Transverse colon (tissue), 4 donors: ENCODE data around the gene PEAR1. TPM values are rescaled to one million over a fixed set of nuclear protein-coding genes. Genes with fewer than 3 reads are reported as not detected.

Experiments
- DNase-seq: peaks from one replicate; pipeline ENCODE4 v3.0.0-alpha.2; 2019
- H3K27ac ChIP-seq, 4 donors: fragments of 200-600 bp; sonication (generic); 2 replicates each; pipeline ENCODE4 v1.5.1; 2016 to 2018; ENCODE audit warnings: inconsistent platforms in 4 of 4
- H3K27me3 ChIP-seq: fragments of 200-600 bp; sonication (generic); 2 replicates; pipeline ENCODE4 v1.5.1; 2017; ENCODE audit warnings: inconsistent platforms
- H3K36me3 ChIP-seq, 4 donors: fragments of 200-600 bp; sonication (generic); 2 replicates each; pipeline ENCODE4 v1.5.1; 2017 to 2019; ENCODE audit warnings: inconsistent platforms in 4 of 4
- H3K4me1 ChIP-seq, 4 donors: fragments of 200-600 bp; sonication (generic); 2 replicates each; pipeline ENCODE4 v1.5.1; 2017 to 2020; ENCODE audit warnings: inconsistent platforms in 4 of 4
- H3K4me3 ChIP-seq, 4 donors: fragments of 200-600 bp; sonication (generic); 1 replicate in 1 of 4; 2 replicates in 3 of 4; pipeline versions ENCODE4 v1.5.1 to v1.6.1; 2017 to 2019; ENCODE audit warnings: inconsistent platforms in 4 of 4
- H3K9me3 ChIP-seq, 2 donors: fragments of 200-600 bp; sonication (generic); 2 replicates each; pipeline ENCODE4 v1.5.1; 2017 to 2019; ENCODE audit warnings: inconsistent platforms in 2 of 2
- EP300 ChIP-seq: sonication (generic); formaldehyde crosslinking; IDR thresholded peaks from one replicate; pipeline ENCODE4 v1.6.1; 2017; ENCODE audit warnings: antibody characterized with exemption, low read depth
- POLR2A ChIP-seq: fragments of 450-650 bp; IDR thresholded peaks from one replicate; pipeline ENCODE4 v1.6.1; 2016; ENCODE audit warnings: antibody characterized with exemption, mild to moderate bottlenecking, moderate library complexity
- POLR2AphosphoS5 ChIP-seq, 3 donors: sonication (generic); formaldehyde crosslinking; IDR thresholded peaks; one replicate each; pipeline ENCODE4 v1.6.1; 2016; ENCODE audit warnings: antibody characterized with exemption in 3 of 3
- WGBS, 2 donors: methylation state at CpG; one replicate each; pipeline ENCODE4 v1.1.5; 2018; ENCODE audit warnings: low coverage in 1 of 2; 5-methylcytosine and 5-hydroxymethylcytosine counted together
- in situ Hi-C, 4 donors: fragments of 200-750 bp; cut with MboI; loops; one replicate each; pipeline versions ENCODE4 v1.15.0 to v1.15.1; 2017; ENCODE audit warnings: low sequenced_read_pairs in 3 of 4, low pct_ligation_motif_present in 1 of 4, low pct_unique_long_range_greater_than_20kb in 1 of 4
- intact Hi-C: fragments of 100-400 bp; cut with DNase I; formaldehyde crosslinking; loops from one replicate; pipeline ENCODE4 v1.15.1; 2023; ENCODE audit warnings: low total_unique reads
- total RNA-seq, 4 donors: library from RNA; depleted of rRNA; stranded (reverse); fragments of >200 nt; gene quantifications; one replicate each; pipeline ENCODE4 v1.1.0, GENCODE V29; 2016
- TF ChIP-seq, protein P1 (sequence below), 5 experiments: fragments of 200-600 bp in 3 of 5; fragments of 450-650 bp in 2 of 5; sonication (generic) in 3 of 5; IDR thresholded peaks; 1 replicate in 2 of 5; 2 replicates in 3 of 5; pipeline ENCODE4 v1.5.1; 2016 to 2017; ENCODE audit warnings: antibody characterized with exemption in 5 of 5, inconsistent platforms in 3 of 5, mild to moderate bottlenecking in 2 of 5, moderate library complexity in 1 of 5

The PEAR1 gene
- total RNA-seq, 4 donors from 2014 or later, result 1.8 to 5.6 (median 3.7) TPM

DNA sequence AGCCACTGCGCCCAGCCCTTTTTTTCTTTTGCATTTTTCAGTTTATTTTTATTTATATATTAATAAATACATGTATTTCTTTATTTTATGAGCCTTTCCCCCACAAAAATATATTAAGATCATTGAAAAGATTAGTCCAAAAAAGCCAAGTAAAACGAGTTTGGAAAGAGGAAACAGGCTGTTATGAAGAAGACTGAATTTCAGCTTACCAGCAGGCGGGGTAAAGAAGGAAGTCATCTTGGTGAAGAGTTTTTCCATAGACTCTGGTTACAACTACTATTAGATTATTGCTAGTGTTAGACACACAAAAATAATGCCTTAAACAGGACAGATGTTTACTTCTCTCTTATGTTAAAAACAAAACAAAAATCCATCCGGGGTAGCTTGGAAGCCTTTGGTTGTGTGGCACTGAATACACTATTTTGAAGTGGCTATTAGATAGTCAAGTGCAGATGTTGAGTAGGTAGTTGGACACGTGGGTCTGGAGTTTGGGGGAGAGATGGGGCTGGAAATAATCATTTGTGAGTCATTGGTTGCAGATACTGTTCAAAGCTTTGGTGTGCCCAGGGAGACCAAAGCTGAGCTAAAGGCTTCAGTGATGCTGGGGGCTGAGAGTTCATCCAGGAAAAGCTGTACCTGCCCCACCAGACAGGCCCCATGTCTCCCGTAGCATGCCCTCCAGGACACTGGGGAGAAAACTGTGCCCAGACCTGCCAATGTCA lies 18.2 kb downstream of the PEAR1 start:
- Histone ChIP-seq H3K27me3 (peaks cover 27% of the 10 kb centered on the region), H3K9me3 (no peaks in the 10 kb centered on the region)

GRCh38 chr1:156912310-156912709 lies 18.8 kb downstream of the PEAR1 start:
- H3K27me3 ChIP-seq, result peaks cover 26% of the 10 kb centered on the region
- in situ Hi-C loops, result no loop called here
- DNase-seq, result no peak
- WGBS, 2 donors, result 85% methylated on average over 2 of the region's 2 CpGs; no CpG with 5 or more reads in 1 of the 2 donors
- H3K27ac ChIP-seq, result no peak overlapping the region
- no peak overlapping the region for H3K4me3 ChIP-seq
- H3K36me3 ChIP-seq, result no peaks in the 10 kb centered on the region
- intact Hi-C loops, result no loop called here
- TF ChIP-seq POLR2AphosphoS5 (IDR thresholded peaks at IDR 0.05) (no peak), POLR2A (no peak), EP300 (no peak)
- TF ChIP-seq, protein P1, sequence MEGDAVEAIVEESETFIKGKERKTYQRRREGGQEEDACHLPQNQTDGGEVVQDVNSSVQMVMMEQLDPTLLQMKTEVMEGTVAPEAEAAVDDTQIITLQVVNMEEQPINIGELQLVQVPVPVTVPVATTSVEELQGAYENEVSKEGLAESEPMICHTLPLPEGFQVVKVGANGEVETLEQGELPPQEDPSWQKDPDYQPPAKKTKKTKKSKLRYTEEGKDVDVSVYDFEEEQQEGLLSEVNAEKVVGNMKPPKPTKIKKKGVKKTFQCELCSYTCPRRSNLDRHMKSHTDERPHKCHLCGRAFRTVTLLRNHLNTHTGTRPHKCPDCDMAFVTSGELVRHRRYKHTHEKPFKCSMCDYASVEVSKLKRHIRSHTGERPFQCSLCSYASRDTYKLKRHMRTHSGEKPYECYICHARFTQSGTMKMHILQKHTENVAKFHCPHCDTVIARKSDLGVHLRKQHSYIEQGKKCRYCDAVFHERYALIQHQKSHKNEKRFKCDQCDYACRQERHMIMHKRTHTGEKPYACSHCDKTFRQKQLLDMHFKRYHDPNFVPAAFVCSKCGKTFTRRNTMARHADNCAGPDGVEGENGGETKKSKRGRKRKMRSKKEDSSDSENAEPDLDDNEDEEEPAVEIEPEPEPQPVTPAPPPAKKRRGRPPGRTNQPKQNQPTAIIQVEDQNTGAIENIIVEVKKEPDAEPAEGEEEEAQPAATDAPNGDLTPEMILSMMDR (IDR thresholded peaks at IDR 0.05), result no peak
- no peaks in the 10 kb centered on the region for H3K9me3 ChIP-seq
- H3K4me1 ChIP-seq, result peaks cover 0 to 7% (median 4%) of the 10 kb centered on the region in 4 donors

More for the DNA sequence above, 18.2 kb downstream of the PEAR1 start:
- DNase-seq, result no peak
- Histone ChIP-seq H3K4me1 (peaks cover 0 to 7% (median 4%) of the 10 kb centered on the region in 4 donors), H3K36me3 (no peaks in the 10 kb centered on the region), H3K27ac (no peak overlapping the region), H3K4me3 (no peak overlapping the region)
- 71 to 74% methylated on average over 6 of the region's 6 CpGs for WGBS, 2 donors
- intact Hi-C loops (no loop called here), in situ Hi-C loops (no loop called here)
- TF ChIP-seq, protein P1 (IDR thresholded peaks at IDR 0.05), result no peak
- no peak for TF ChIP-seq POLR2A
- TF ChIP-seq POLR2AphosphoS5 (IDR thresholded peaks at IDR 0.05), result no peak
- TF ChIP-seq EP300, result no peak

GRCh38 chr1:156912861-156913808 lies 19.6 kb downstream of the PEAR1 start:
- H3K4me3 ChIP-seq, result no peak overlapping the region
- no peak overlapping the region for H3K27ac ChIP-seq
- in situ Hi-C loops, result no loop called here
- DNase-seq, result no peak
- intact Hi-C loops, result no loop called here
- H3K9me3 ChIP-seq, result no peaks in the 10 kb centered on the region
- H3K27me3 ChIP-seq, result peaks cover 26% of the 10 kb centered on the region
- peaks cover 0 to 7% (median 4%) of the 10 kb centered on the region in 4 donors for H3K4me1 ChIP-seq
- 78% methylated on average over 21 of the region's 24 CpGs; no CpG with 5 or more reads in 1 of the 2 donors for WGBS, 2 donors
- H3K36me3 ChIP-seq, result no peaks in the 10 kb centered on the region
- TF ChIP-seq, protein P1 (IDR thresholded peaks at IDR 0.05), result no peak
- TF ChIP-seq EP300 (no peak), POLR2AphosphoS5 (IDR thresholded peaks at IDR 0.05) (no peak), POLR2A (no peak)

DNA sequence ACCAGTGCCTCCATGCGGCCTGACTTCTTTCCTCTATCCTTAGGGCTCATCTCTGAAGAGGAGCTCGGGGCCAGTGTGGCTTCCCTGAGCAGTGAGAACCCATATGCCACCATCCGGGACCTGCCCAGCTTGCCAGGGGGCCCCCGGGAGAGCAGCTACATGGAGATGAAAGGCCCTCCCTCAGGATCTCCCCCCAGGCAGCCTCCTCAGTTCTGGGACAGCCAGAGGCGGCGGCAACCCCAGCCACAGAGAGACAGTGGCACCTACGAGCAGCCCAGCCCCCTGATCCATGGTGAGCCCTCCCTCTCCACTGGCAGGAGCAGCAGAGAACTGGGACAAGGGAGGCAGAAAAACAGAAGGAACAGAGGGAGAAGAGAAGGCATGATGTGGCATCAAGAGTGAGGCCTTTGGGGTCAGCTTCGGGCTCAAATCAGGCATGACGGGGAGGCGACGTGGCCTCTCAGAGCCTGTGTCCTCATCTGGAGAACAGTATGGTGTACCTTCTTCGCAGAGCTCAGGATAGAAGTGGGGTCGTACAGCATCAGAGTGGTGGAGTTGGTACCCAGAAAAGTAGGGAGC lies 20.4 kb downstream of the PEAR1 start:
- intact Hi-C loops, result no loop called here
- Histone ChIP-seq H3K27ac (no peak overlapping the region), H3K4me1 (peaks cover 0 to 7% (median 4%) of the 10 kb centered on the region in 4 donors), H3K36me3 (no peaks in the 10 kb centered on the region), H3K27me3 (peaks cover 23% of the 10 kb centered on the region), H3K4me3 (no peak overlapping the region), H3K9me3 (no peaks in the 10 kb centered on the region)
- in situ Hi-C loops, result no loop called here
- 89 to 98% methylated on average over 6 to 11 of the region's 13 CpGs for WGBS, 2 donors
- TF ChIP-seq POLR2AphosphoS5 (IDR thresholded peaks at IDR 0.05) (no peak), POLR2A (no peak), EP300 (no peak)
- TF ChIP-seq, protein P1 (IDR thresholded peaks at IDR 0.05), result no peak
- DNase-seq, result no peak
